ENCODE measurements around the gene CKAP2L. TPM values are rescaled to one million over a fixed set of nuclear protein-coding genes. Genes with fewer than 3 reads are reported as not detected.

Gene CKAP2L
- total and polyA plus RNA-seq, 2 experiments from 2014 or later, result 16.2 to 30.2 TPM

DNA sequence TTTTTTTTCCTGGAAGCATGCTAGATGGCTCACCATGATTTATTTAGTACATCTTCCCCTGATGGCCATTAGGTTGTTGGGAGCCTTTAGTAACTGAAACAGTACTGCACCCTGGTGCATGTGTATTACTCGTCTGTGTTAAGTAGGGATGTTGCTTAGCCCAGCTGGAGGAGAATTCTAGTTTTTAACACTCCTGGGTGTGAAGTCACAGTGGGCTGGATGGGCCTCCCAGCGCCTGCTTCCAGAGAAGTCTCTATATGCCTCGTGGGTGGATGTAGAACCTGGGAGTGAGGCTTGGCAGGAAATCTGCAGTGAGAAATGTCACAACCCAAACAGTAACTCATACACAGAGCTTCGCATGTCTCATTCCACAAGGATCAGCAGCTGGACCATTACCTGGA is 72.5 kb downstream of the CKAP2L start:
- no peaks in the 10 kb centered on the region for H3K79me2 ChIP-seq (replicated peaks; ENCODE audit: insufficient read depth)
- Mint-ChIP-seq H3K4me3 (no peak overlapping the region), H3K27ac (no peak overlapping the region), H3K9me3 (no peaks in the 10 kb centered on the region), H3K36me3 (ENCODE audit: low read depth) (no peaks in the 10 kb centered on the region), H3K27me3 (ENCODE audit: insufficient read depth, low read depth, poor library complexity) (no peaks in the 10 kb centered on the region), H3K4me1 (peaks cover 8% of the 10 kb centered on the region)
- DNase-seq (ENCODE audit: low spot score) (no peak), ATAC-seq (no peak)
- no peaks in the 10 kb centered on the region for H3K9me2 ChIP-seq (ENCODE audit: insufficient read depth)
- peak overlapping the region; percentile 69 for H2AFZ ChIP-seq
- H3K4me3 ChIP-seq, result no peak overlapping the region
- no peak overlapping the region for H3K27ac ChIP-seq (ENCODE audit: low read depth)
- H3K4me1 ChIP-seq (ENCODE audit: insufficient read depth), result no peaks in the 10 kb centered on the region
- no peak overlapping the region for H3K4me2 ChIP-seq
- TF ChIP-seq NANOG (IDR thresholded peaks at IDR 0.05; ENCODE audit: borderline replicate concordance) (no peak), CREB1 (CRISPR knock-in tag; IDR thresholded peaks at IDR 0.05; ENCODE audit: low read depth) (no peak), STAT1 (IDR thresholded peaks at IDR 0.05; ENCODE audit: unreplicated experiment) (no peak), EZH2phosphoT487 (IDR thresholded peaks at IDR 0.05; ENCODE audit: unreplicated experiment) (no peak), POLR2AphosphoS5 (IDR thresholded peaks at IDR 0.05; ENCODE audit: low read depth) (no peak), ZNF114 (CRISPR knock-in tag; IDR thresholded peaks at IDR 0.05) (no peak), ZNF331 (CRISPR knock-in tag; IDR thresholded peaks at IDR 0.05; ENCODE audit: low read depth) (no peak), EZH2 (IDR thresholded peaks at IDR 0.05; ENCODE audit: low read depth, unreplicated experiment) (no peak), JUNB (IDR thresholded peaks at IDR 0.05; ENCODE audit: unreplicated experiment) (no peak)
- TF ChIP-seq, protein P1, sequence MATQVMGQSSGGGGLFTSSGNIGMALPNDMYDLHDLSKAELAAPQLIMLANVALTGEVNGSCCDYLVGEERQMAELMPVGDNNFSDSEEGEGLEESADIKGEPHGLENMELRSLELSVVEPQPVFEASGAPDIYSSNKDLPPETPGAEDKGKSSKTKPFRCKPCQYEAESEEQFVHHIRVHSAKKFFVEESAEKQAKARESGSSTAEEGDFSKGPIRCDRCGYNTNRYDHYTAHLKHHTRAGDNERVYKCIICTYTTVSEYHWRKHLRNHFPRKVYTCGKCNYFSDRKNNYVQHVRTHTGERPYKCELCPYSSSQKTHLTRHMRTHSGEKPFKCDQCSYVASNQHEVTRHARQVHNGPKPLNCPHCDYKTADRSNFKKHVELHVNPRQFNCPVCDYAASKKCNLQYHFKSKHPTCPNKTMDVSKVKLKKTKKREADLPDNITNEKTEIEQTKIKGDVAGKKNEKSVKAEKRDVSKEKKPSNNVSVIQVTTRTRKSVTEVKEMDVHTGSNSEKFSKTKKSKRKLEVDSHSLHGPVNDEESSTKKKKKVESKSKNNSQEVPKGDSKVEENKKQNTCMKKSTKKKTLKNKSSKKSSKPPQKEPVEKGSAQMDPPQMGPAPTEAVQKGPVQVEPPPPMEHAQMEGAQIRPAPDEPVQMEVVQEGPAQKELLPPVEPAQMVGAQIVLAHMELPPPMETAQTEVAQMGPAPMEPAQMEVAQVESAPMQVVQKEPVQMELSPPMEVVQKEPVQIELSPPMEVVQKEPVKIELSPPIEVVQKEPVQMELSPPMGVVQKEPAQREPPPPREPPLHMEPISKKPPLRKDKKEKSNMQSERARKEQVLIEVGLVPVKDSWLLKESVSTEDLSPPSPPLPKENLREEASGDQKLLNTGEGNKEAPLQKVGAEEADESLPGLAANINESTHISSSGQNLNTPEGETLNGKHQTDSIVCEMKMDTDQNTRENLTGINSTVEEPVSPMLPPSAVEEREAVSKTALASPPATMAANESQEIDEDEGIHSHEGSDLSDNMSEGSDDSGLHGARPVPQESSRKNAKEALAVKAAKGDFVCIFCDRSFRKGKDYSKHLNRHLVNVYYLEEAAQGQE (IDR thresholded peaks at IDR 0.05; ENCODE audit: unreplicated experiment), result no peak
- TF ChIP-seq, protein P2, sequence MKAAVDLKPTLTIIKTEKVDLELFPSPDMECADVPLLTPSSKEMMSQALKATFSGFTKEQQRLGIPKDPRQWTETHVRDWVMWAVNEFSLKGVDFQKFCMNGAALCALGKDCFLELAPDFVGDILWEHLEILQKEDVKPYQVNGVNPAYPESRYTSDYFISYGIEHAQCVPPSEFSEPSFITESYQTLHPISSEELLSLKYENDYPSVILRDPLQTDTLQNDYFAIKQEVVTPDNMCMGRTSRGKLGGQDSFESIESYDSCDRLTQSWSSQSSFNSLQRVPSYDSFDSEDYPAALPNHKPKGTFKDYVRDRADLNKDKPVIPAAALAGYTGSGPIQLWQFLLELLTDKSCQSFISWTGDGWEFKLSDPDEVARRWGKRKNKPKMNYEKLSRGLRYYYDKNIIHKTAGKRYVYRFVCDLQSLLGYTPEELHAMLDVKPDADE (IDR thresholded peaks at IDR 0.05), result no peak
- TF ChIP-seq, protein P3, sequence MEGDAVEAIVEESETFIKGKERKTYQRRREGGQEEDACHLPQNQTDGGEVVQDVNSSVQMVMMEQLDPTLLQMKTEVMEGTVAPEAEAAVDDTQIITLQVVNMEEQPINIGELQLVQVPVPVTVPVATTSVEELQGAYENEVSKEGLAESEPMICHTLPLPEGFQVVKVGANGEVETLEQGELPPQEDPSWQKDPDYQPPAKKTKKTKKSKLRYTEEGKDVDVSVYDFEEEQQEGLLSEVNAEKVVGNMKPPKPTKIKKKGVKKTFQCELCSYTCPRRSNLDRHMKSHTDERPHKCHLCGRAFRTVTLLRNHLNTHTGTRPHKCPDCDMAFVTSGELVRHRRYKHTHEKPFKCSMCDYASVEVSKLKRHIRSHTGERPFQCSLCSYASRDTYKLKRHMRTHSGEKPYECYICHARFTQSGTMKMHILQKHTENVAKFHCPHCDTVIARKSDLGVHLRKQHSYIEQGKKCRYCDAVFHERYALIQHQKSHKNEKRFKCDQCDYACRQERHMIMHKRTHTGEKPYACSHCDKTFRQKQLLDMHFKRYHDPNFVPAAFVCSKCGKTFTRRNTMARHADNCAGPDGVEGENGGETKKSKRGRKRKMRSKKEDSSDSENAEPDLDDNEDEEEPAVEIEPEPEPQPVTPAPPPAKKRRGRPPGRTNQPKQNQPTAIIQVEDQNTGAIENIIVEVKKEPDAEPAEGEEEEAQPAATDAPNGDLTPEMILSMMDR (conservative IDR thresholded peaks at IDR 0.05; ENCODE audit: low read depth in 2 of 2), result no peak
- H3K36me3 ChIP-seq (ENCODE audit: insufficient read depth), result no peaks in the 10 kb centered on the region
- H3F3A ChIP-seq (replicated peaks; ENCODE audit: low read depth), result no peaks in the 10 kb centered on the region
- H3K27me3 ChIP-seq (ENCODE audit: insufficient read depth), result no peaks in the 10 kb centered on the region
- no peaks in the 10 kb centered on the region for H4K20me1 ChIP-seq (replicated peaks; ENCODE audit: insufficient read depth)

Data from GM23338 (cell line).